Ishikawa (cell line): Measurements from ENCODE around the gene SIPA1.

Experiments
- CEBPB ChIP-seq: IDR thresholded peaks from 2 replicates; pipeline ENCODE4 v1.6.1; 2012
- CREB1 ChIP-seq: IDR thresholded peaks from 2 replicates; pipeline ENCODE4 v1.6.1; 2012; ENCODE audit warnings: low read depth
- EGR1 ChIP-seq: IDR thresholded peaks from 2 replicates; pipeline ENCODE4 v1.6.1; 2012
- EP300 ChIP-seq: IDR thresholded peaks from 2 replicates; pipeline ENCODE4 v1.6.1; 2012; ENCODE audit warnings: borderline replicate concordance
- FOXM1 ChIP-seq: IDR thresholded peaks from 2 replicates; pipeline ENCODE4 v1.6.1; 2012; ENCODE audit warnings: low read depth, borderline replicate concordance
- MAX ChIP-seq: IDR thresholded peaks from 2 replicates; pipeline ENCODE4 v1.6.1; 2012
- NFIC ChIP-seq: IDR thresholded peaks from 2 replicates; pipeline ENCODE4 v1.6.1; 2012
- RAD21 ChIP-seq: IDR thresholded peaks from 2 replicates; pipeline ENCODE4 v1.6.1; 2012; ENCODE audit warnings: low read depth
- REST ChIP-seq: IDR thresholded peaks from 2 replicates; pipeline ENCODE4 v1.6.1; 2012; ENCODE audit warnings: low read depth, mild to moderate bottlenecking
- TAF1 ChIP-seq: IDR thresholded peaks from 2 replicates; pipeline ENCODE4 v1.6.1; 2012; ENCODE audit warnings: low read depth, mild to moderate bottlenecking
- TCF12 ChIP-seq: IDR thresholded peaks from 2 replicates; pipeline ENCODE4 v1.6.1; 2012; ENCODE audit warnings: low read depth
- TEAD4 ChIP-seq: IDR thresholded peaks from 2 replicates; pipeline ENCODE4 v1.6.1; 2012
- USF1 ChIP-seq: IDR thresholded peaks from 2 replicates; pipeline ENCODE4 v1.6.1; 2012
- YY1 ChIP-seq: IDR thresholded peaks from 2 replicates; pipeline ENCODE4 v1.6.1; 2012; ENCODE audit warnings: low read depth
- ZBTB7A ChIP-seq: IDR thresholded peaks from 2 replicates; pipeline ENCODE4 v1.6.1; 2012; ENCODE audit warnings: low read depth

The SIPA1 gene

GRCh38 chr11:65650547-65651338 lies 12.8 kb downstream of the SIPA1 start:
- no peak for TF ChIP-seq NFIC

DNA sequence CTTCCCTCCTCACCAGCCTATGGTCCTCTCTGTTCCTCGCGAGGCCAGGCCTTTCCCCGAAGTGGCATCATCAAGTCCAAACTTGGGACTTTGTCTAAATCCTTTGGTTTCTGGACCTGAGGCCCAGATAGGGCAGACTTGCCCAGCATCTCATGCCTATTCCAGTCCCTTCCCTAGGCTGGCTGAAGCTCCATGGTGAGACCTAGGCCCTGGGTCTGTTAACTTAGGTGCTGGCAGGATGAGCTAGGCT lies 13.4 kb downstream of the SIPA1 start:
- TF ChIP-seq RAD21 = no peak
- no peak for TF ChIP-seq NFIC
- no peak for TF ChIP-seq TEAD4
- no peak for TF ChIP-seq EGR1
- no peak for TF ChIP-seq ZBTB7A
- TF ChIP-seq TCF12 = no peak
- TF ChIP-seq USF1 = no peak
- TF ChIP-seq CREB1 = no peak
- TF ChIP-seq REST = no peak
- TF ChIP-seq CEBPB = no peak
- no peak for TF ChIP-seq YY1
- no peak for TF ChIP-seq TAF1
- no peak for TF ChIP-seq FOXM1
- TF ChIP-seq MAX = no peak
- no peak for TF ChIP-seq EP300

DNA sequence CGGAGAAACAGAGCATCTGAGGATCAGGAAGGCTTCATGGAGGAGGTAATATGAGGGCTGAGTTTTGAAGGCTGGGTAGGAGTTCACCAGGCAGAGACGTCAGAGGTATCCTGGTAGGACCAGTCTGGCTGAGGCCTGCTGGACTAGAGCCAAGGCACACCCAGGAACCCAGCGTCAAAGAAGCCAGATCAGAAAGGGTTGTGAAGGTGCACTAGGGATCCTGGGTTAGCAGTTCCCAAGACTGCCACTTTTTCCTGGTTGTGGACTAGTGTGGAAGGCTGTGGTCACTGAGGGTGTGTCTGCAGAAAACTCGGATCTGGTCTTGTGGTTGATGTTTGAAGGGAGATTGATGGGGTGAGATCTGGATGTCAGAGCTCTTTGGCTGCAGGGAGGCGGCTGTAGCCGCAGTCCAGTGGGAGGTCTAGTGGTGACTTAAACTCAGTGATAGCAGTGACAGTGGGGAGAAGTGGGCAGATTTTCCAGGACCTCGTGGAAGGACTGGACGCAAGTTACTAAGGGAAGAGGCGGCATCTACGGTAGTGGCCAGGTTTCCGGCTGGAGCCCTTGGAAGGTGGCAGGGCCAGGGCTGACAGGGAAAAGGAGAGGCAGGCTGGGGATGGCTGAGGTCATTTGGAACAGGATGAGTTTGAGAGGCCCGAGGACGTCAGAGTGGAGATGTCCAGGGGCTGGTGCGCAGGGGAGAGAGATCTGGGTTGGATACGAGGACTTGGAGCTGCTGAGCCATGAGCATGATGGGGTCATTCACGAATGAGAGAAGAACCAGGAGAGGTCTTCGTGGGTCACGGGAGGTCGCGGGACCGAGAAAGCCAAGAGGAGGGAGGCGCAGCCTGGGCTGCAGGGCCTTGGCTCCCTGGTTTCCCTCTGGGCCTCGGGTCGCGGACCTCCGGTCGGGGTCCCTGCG lies 13.9 kb downstream of the SIPA1 start:
- TF ChIP-seq NFIC = peak; percentile 80
- peak; percentile 27; the same call in 1 of the 2 replicates for TF ChIP-seq EP300
- no peak for TF ChIP-seq TEAD4

DNA sequence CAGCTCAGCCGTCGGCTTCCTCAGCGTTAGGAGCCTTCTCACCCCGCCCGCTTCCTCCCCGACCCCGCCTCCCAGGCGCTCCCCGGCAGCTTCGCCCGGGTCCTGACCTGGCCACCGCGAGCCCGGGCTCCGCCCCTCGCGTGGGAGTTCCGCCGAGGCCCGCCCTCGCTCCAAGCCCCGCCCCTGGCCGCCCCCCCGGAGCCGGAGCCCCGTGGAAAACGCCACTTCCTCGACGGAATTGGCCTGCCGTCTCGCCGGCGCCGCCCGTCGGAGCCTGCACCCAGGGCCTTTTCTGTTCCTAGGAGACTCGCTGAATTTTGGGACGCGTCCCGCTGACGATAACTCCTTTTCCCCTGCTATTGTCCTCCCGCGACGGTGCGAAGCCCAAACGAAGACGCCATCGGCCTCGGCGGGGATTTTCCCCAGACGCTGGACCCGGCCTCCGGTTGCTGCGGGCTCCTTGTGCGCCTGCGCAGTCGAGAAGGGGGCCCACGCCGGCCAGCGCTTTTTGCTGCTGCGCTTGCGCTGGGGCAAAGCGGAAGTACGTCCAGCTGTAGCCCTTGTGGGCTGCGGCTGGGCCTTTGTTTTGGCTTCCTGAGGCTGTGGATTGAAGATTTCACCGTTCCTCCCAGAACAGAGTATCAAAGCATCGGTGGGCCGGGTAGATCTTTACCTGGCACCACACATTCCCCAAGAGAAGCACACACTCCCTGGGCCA lies 14.8 kb downstream of the SIPA1 start:
- TF ChIP-seq USF1 (no peak), EP300 (no peak), TCF12 (peak; percentile 63; the same call in 1 of the 2 replicates), TEAD4 (peak; percentile 27; the same call in 1 of the 2 replicates), CEBPB (no peak; the same call in 1 of the 2 replicates), RAD21 (no peak), REST (no peak), EGR1 (peak; percentile 92), YY1 (peak; percentile 46; the same call in 1 of the 2 replicates), NFIC (no peak; the same call in 1 of the 2 replicates), TAF1 (peak; percentile 46; the same call in 1 of the 2 replicates), MAX (peak; percentile 72), ZBTB7A (no peak)
